Measurements from ENCODE around the gene PRG3.
"Not testable (repeated sequence)": the region's sequence is repeated elsewhere in the genome, so short reads cannot be mapped to it uniquely, and the experiment has no call there.

The PRG3 gene

GRCh38 chr11:57387289-57388030 is 6.5 kb upstream of the PRG3 start:
- no peak for DNase-seq (ENCODE audit: low read depth in 3 of 3)

GRCh38 chr11:57386178-57386940 is 5.4 kb upstream of the PRG3 start:
- no peak for DNase-seq (ENCODE audit: low read depth in 3 of 3)

GRCh38 chr11:57379732-57380131 is 1.2 kb downstream of the PRG3 start:
- DNase-seq (ENCODE audit: low read depth in 3 of 3) = no peak

- no peak for DNase-seq (ENCODE audit: low read depth in 3 of 3)
Observed at GRCh38 chr11:57378186-57378585, 2.8 kb downstream of the PRG3 start.

GRCh38 chr11:57377107-57377506 is 3.8 kb downstream of the PRG3 start:
- DNase-seq (ENCODE audit: low read depth in 3 of 3) = no peak

GRCh38 chr11:57376095-57377090 is 4.6 kb downstream of the PRG3 start:
- DNase-seq (ENCODE audit: low read depth in 3 of 3) = no peak

GRCh38 chr11:57375490-57375889 is 5.5 kb downstream of the PRG3 start:
- no peak for DNase-seq (ENCODE audit: low read depth in 3 of 3)

- DNase-seq (ENCODE audit: low read depth in 3 of 3) = no peak
Observed at GRCh38 chr11:57374966-57375365, 6.0 kb downstream of the PRG3 start.

GRCh38 chr11:57373146-57373545 is 7.8 kb downstream of the PRG3 start:
- DNase-seq (ENCODE audit: low read depth in 3 of 3) = no peak

GRCh38 chr11:57370941-57371340 is 10.0 kb downstream of the PRG3 start:
- no peak for DNase-seq (ENCODE audit: low read depth in 3 of 3)

- DNase-seq (ENCODE audit: low read depth in 3 of 3) = no peak
Observed at GRCh38 chr11:57370251-57370650, 10.7 kb downstream of the PRG3 start.

- no peak for DNase-seq (ENCODE audit: low read depth in 3 of 3)
Observed at GRCh38 chr11:57368845-57369232, 12.1 kb downstream of the PRG3 start.

- no peak for DNase-seq (ENCODE audit: low read depth in 3 of 3)
Observed at GRCh38 chr11:57368106-57368844, 12.7 kb downstream of the PRG3 start.

- DNase-seq (ENCODE audit: low read depth in 3 of 3) = no peak
Observed at GRCh38 chr11:57364851-57365660, 15.9 kb downstream of the PRG3 start.

GRCh38 chr11:57363131-57364080 is 17.5 kb downstream of the PRG3 start:
- no peak for DNase-seq (ENCODE audit: low read depth in 3 of 3)

- no peak for DNase-seq (ENCODE audit: low read depth in 3 of 3)
Observed at GRCh38 chr11:57361926-57362325, 19.0 kb downstream of the PRG3 start.

- DNase-seq (ENCODE audit: low read depth in 3 of 3) = not testable (repeated sequence)
Observed at GRCh38 chr11:57361420-57361819, 19.5 kb downstream of the PRG3 start.

- no peak for DNase-seq (ENCODE audit: low read depth in 3 of 3)
Observed at GRCh38 chr11:57360991-57361390, 20.0 kb downstream of the PRG3 start.
